Activated B cell treated with CpG ODN at 0.5 μM for 24 hours (primary cell): ENCODE data around the gene NEK6. TPM values are rescaled to one million over a fixed set of nuclear protein-coding genes. Genes with fewer than 3 reads are reported as not detected.

Experiments used
- ATAC-seq: fragments of 200-7000 bp; cut with Tn5 transposase; one replicate; pipeline ENCODE4 v1.10.0; 2021; ENCODE audit warnings: low read depth, mild to moderate bottlenecking, moderate library complexity
- CTCF ChIA-PET: fragments of 350-600 bp; sonication (Branson Sonifier 250); formaldehyde crosslinking; loops from one replicate; lab custom pipeline; 2021; ENCODE audit warnings: antibody characterized with exemption; lab: Charles Lee
- POLR2A ChIA-PET: fragments of 350-600 bp; sonication (Branson Sonifier 250); formaldehyde crosslinking; loops from one replicate; lab custom pipeline; 2021; ENCODE audit warnings: antibody characterized with exemption; lab: Charles Lee
- DNase-seq: peaks from one replicate; pipeline ENCODE4 v3.0.0; 2022
- H3K27ac Mint-ChIP-seq: one replicate; pipeline ENCODE4 v1.8.0; 2020; ENCODE audit warnings: mixed read lengths
- H3K27me3 Mint-ChIP-seq: one replicate; pipeline ENCODE4 v1.8.0; 2021; ENCODE audit warnings: mixed read lengths
- H3K36me3 Mint-ChIP-seq: one replicate; pipeline ENCODE4 v1.8.0; 2021; ENCODE audit warnings: low read depth, mixed read lengths
- H3K4me1 Mint-ChIP-seq: one replicate; pipeline ENCODE4 v1.8.0; 2021; ENCODE audit warnings: mixed read lengths
- H3K4me3 Mint-ChIP-seq: one replicate; pipeline ENCODE4 v1.8.0; 2020; ENCODE audit warnings: mild to moderate bottlenecking, mixed read lengths
- H3K9me3 Mint-ChIP-seq: one replicate; pipeline ENCODE4 v1.8.0; 2020; ENCODE audit warnings: mixed read lengths
- CTCF ChIP-seq: fragments of 200-600 bp; IDR thresholded peaks from one replicate; pipeline ENCODE4 v1.8.0; 2022; ENCODE audit warnings: antibody characterized with exemption, mild to moderate bottlenecking
- intact Hi-C: fragments of 100-400 bp; cut with micrococcal nuclease; formaldehyde crosslinking; loops from one replicate; pipeline ENCODE4 v1.15.1; 2024
- total RNA-seq: library from RNA; stranded (reverse); gene quantifications from 2 replicates; pipeline ENCODE4 v1.2.3, GENCODE V29; 2022

The NEK6 gene
- total RNA-seq, 1 donor from 2014 or later, result 110 TPM

- H3K27me3 Mint-ChIP-seq, result no peaks in the 10 kb centered on the region
- ATAC-seq, result no peak
- ChIA-PET POLR2A (interaction anchor here (0.5 to 6.6 kb wide), 8 partner anchors 20 to 67 kb away, joined by 3 to 81 read pairs (median 5); no protein-coding TSS in a partner anchor), CTCF (interaction anchor here (1.3 to 2.2 kb wide), 3 partner anchors 45 to 69 kb away, joined by 3 to 8 read pairs (median 3); no protein-coding TSS in a partner anchor)
- H3K27ac Mint-ChIP-seq, result peak overlapping the region; percentile 88
- no peak for DNase-seq
- intact Hi-C loops, result loop anchor here (10.0 kb wide), 1 partner anchor 261 kb away; no protein-coding TSS in a partner anchor
- no peak for TF ChIP-seq CTCF
- no peaks in the 10 kb centered on the region for H3K9me3 Mint-ChIP-seq
- peaks cover 100% of the 10 kb centered on the region for H3K4me1 Mint-ChIP-seq
- H3K36me3 Mint-ChIP-seq, result peaks cover 24% of the 10 kb centered on the region
- peak overlapping the region; percentile 61 for H3K4me3 Mint-ChIP-seq
Measured at GRCh38 chr9:124266139-124266825, 8.5 kb downstream of the NEK6 start.

- TF ChIP-seq CTCF, result no peak
- H3K4me1 Mint-ChIP-seq, result peaks cover 96% of the 10 kb centered on the region
- no peaks in the 10 kb centered on the region for H3K9me3 Mint-ChIP-seq
- POLR2A ChIA-PET, result interaction anchor here (1.8 to 6.6 kb wide), 5 partner anchors 20 to 67 kb away, joined by 4 to 81 read pairs (median 5); no protein-coding TSS in a partner anchor
- no peak for ATAC-seq
- peak overlapping the region; percentile 88 for H3K27ac Mint-ChIP-seq
- intact Hi-C loops, result loop anchor here (1.0 to 10.0 kb wide), 2 partner anchors 9 to 262 kb away; no protein-coding TSS in a partner anchor
- peak overlapping the region; percentile 66 for H3K4me3 Mint-ChIP-seq
- DNase-seq, result no peak
- H3K27me3 Mint-ChIP-seq, result no peaks in the 10 kb centered on the region
- CTCF ChIA-PET, result interaction anchor here (1.3 to 2.2 kb wide), 4 partner anchors 45 to 140 kb away, joined by 3 to 8 read pairs (median 4); no protein-coding TSS in a partner anchor
- H3K36me3 Mint-ChIP-seq, result peaks cover 21% of the 10 kb centered on the region
Measured at GRCh38 chr9:124266826-124267201, 9.1 kb downstream of the NEK6 start.

- intact Hi-C loops, result loop anchor here (1.0 to 10.0 kb wide), 2 partner anchors 9 to 263 kb away; no protein-coding TSS in a partner anchor
- Mint-ChIP-seq H3K27ac (peak overlapping the region; percentile 88), H3K9me3 (no peaks in the 10 kb centered on the region), H3K4me3 (peak overlapping the region; percentile 66), H3K36me3 (peaks cover 24% of the 10 kb centered on the region), H3K4me1 (peaks cover 95% of the 10 kb centered on the region), H3K27me3 (no peaks in the 10 kb centered on the region)
- ChIA-PET CTCF (interaction anchor here (1.5 to 2.2 kb wide), 3 partner anchors 44 to 140 kb away, joined by 3 to 8 read pairs (median 6); no protein-coding TSS in a partner anchor), POLR2A (interaction anchor here (0.6 to 6.6 kb wide), 8 partner anchors 19 to 107 kb away, joined by 3 to 81 read pairs (median 4); no protein-coding TSS in a partner anchor)
- TF ChIP-seq CTCF, result no peak
- DNase-seq, result peak; percentile 43
- ATAC-seq, result peak; percentile 49
Measured at GRCh38 chr9:124267271-124267807, 9.6 kb downstream of the NEK6 start.

GRCh38 chr9:124268248-124268647 lies 10.5 kb downstream of the NEK6 start:
- Mint-ChIP-seq H3K36me3 (peaks cover 29% of the 10 kb centered on the region), H3K27ac (peak overlapping the region; percentile 88), H3K9me3 (no peaks in the 10 kb centered on the region), H3K4me3 (peak overlapping the region; percentile 32), H3K27me3 (no peaks in the 10 kb centered on the region), H3K4me1 (peaks cover 94% of the 10 kb centered on the region)
- POLR2A ChIA-PET, result interaction anchor here (1.1 to 6.6 kb wide), 5 partner anchors 22 to 71 kb away, joined by 3 to 81 read pairs (median 4); no protein-coding TSS in a partner anchor
- TF ChIP-seq CTCF, result no peak
- no peak for ATAC-seq
- DNase-seq, result no peak
- intact Hi-C loops, result loop anchor here (10.0 kb wide), 1 partner anchor 263 kb away; no protein-coding TSS in a partner anchor
- CTCF ChIA-PET, result interaction anchor here (1.5 kb wide), 1 partner anchor 141 kb away, joined by 6 read pairs; no protein-coding TSS in a partner anchor
